ENCODE measurements around the gene PPP1R13L. TPM values are rescaled to one million over a fixed set of nuclear protein-coding genes. Genes with fewer than 3 reads are reported as not detected.
A peak's percentile ranks its signal among the peaks of the same experiment; 100 is the strongest.

PPP1R13L gene
- total RNA-seq, 4 donors from 2014 or later = 257 to 851 (median 501) TPM

DNA sequence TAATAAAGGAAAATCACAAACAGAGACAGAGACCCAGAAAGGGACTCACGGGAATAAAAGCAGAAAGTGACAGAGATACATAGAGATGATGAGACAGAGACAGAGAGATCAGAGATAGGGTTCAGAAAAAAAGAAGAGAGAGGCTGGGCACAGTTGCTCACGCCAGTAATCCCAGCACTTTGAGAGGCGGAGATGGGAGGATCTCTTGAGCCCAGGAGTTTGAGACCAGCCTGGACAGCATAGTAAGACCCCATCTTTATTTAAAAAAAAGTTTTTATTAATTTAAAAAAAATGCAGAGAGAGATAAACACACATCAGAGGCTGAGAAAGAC is 43.5 kb upstream of the PPP1R13L start:
- DNase-seq (ENCODE audit: low spot score in 2 of 2) = no peak
- WGBS, 2 donors = 57 to 59% methylated on average over 3 of the region's 3 CpGs
- H3K4me3 ChIP-seq (ENCODE audit: low read depth, poor library complexity, severe bottlenecking) = no peak overlapping the region
- intact Hi-C loops (cut with DNase I; ENCODE audit: low total_unique reads) = no loop called here
- no peak for TF ChIP-seq POLR2A (IDR thresholded peaks at IDR 0.05)
- TF ChIP-seq, protein P1, sequence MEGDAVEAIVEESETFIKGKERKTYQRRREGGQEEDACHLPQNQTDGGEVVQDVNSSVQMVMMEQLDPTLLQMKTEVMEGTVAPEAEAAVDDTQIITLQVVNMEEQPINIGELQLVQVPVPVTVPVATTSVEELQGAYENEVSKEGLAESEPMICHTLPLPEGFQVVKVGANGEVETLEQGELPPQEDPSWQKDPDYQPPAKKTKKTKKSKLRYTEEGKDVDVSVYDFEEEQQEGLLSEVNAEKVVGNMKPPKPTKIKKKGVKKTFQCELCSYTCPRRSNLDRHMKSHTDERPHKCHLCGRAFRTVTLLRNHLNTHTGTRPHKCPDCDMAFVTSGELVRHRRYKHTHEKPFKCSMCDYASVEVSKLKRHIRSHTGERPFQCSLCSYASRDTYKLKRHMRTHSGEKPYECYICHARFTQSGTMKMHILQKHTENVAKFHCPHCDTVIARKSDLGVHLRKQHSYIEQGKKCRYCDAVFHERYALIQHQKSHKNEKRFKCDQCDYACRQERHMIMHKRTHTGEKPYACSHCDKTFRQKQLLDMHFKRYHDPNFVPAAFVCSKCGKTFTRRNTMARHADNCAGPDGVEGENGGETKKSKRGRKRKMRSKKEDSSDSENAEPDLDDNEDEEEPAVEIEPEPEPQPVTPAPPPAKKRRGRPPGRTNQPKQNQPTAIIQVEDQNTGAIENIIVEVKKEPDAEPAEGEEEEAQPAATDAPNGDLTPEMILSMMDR (IDR thresholded peaks at IDR 0.05) = no peak

- H3K4me3 ChIP-seq (ENCODE audit: low read depth, poor library complexity, severe bottlenecking) = no peak overlapping the region
- WGBS, 2 donors = 28 to 38% methylated on average over 7 of the region's 7 CpGs
- peak; percentile 90 to 95 for DNase-seq (ENCODE audit: low spot score in 2 of 2)
- TF ChIP-seq, protein P1 (IDR thresholded peaks at IDR 0.05) = no peak
- no peak for TF ChIP-seq POLR2A (IDR thresholded peaks at IDR 0.05)
- intact Hi-C loops (cut with DNase I; ENCODE audit: low total_unique reads) = no loop called here
Measured at GRCh38 chr19:45446944-45447343, 42.1 kb upstream of the PPP1R13L start.

GRCh38 chr19:45446295-45446694 is 41.4 kb upstream of the PPP1R13L start:
- TF ChIP-seq, protein P1 (IDR thresholded peaks at IDR 0.05) = no peak
- H3K4me3 ChIP-seq (ENCODE audit: low read depth, poor library complexity, severe bottlenecking) = no peak overlapping the region
- 74 to 78% methylated on average over 6 of the region's 6 CpGs for WGBS, 2 donors
- DNase-seq (ENCODE audit: low spot score in 2 of 2) = no peak
- intact Hi-C loops (cut with DNase I; ENCODE audit: low total_unique reads) = no loop called here

DNA sequence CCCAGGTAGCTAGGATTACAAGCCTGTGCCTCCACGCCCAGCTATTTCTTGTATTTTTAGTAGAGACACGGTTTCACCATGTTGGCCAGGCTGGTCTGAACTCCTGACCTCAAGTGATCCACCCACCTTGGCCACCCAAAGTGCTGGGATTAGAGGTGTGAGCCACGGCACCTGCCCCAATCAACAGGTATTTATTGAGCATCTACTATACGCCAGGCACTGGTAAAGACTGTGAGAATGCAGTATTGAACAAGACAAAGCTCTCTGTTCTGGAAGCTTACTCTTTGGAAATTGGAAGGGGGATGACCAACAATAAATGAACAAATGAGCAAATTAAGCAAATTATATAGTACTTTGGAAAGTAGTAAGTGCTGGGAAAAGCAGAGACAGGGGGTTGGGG is 40.3 kb upstream of the PPP1R13L start:
- TF ChIP-seq POLR2A (IDR thresholded peaks at IDR 0.05) = no peak
- TF ChIP-seq, protein P1 (IDR thresholded peaks at IDR 0.05) = no peak
- no peak overlapping the region for H3K4me3 ChIP-seq (ENCODE audit: low read depth, poor library complexity, severe bottlenecking)
- DNase-seq (ENCODE audit: low spot score in 2 of 2) = no peak
- intact Hi-C loops (cut with DNase I; ENCODE audit: low total_unique reads) = no loop called here
- WGBS, 2 donors = 71 to 75% methylated on average over 4 of the region's 4 CpGs

GRCh38 chr19:45444318-45445041 is 39.6 kb upstream of the PPP1R13L start:
- intact Hi-C loops (cut with DNase I; ENCODE audit: low total_unique reads) = no loop called here
- WGBS, 2 donors = 12% methylated on average over 34 to 47 of the region's 47 CpGs
- no peak overlapping the region for H3K4me3 ChIP-seq (ENCODE audit: low read depth, poor library complexity, severe bottlenecking)
- TF ChIP-seq, protein P1 (IDR thresholded peaks at IDR 0.05) = no peak
- peak; percentile 90 to 99 for DNase-seq (ENCODE audit: low spot score in 2 of 2)
